H9 (cell line): Measurements from ENCODE around the gene ACRV1. TPM values are rescaled to one million over a fixed set of nuclear protein-coding genes. Genes with fewer than 3 reads are reported as not detected.

Source experiments
- DNase-seq: peaks from one replicate; pipeline ENCODE4 v3.0.0-alpha.2; 2017
- H2AFZ ChIP-seq: one replicate; pipeline ENCODE4 v1.6.1; 2013; ENCODE audit warnings: mild to moderate bottlenecking, low read length, control low read depth, moderate library complexity
- H2AK5ac ChIP-seq: 2 replicates; pipeline ENCODE4 v1.6.1; 2013; ENCODE audit warnings: low read length, control low read depth, mixed read lengths; ENCODE audit not compliant: insufficient read length
- H2BK120ac ChIP-seq: one replicate; pipeline ENCODE4 v1.6.1; 2013; ENCODE audit warnings: low read depth, mild to moderate bottlenecking, low read length, control low read depth, inconsistent platforms; ENCODE audit not compliant: poor library complexity, severe bottlenecking
- H2BK12ac ChIP-seq: 2 replicates; pipeline ENCODE4 v1.6.1; 2013; ENCODE audit warnings: low read length, control low read depth, mixed read lengths, low read depth; ENCODE audit not compliant: insufficient read length
- H2BK15ac ChIP-seq: 2 replicates; pipeline ENCODE4 v1.6.1; 2013; ENCODE audit warnings: low read depth, low read length, control low read depth
- H2BK20ac ChIP-seq: one replicate; pipeline ENCODE4 v1.6.1; 2013; ENCODE audit warnings: low read depth, mild to moderate bottlenecking, low read length, control low read depth, inconsistent platforms; ENCODE audit not compliant: poor library complexity, severe bottlenecking
- H2BK5ac ChIP-seq: 2 replicates; pipeline ENCODE4 v1.6.1; 2013; ENCODE audit warnings: low read length, control low read depth, mixed read lengths; ENCODE audit not compliant: insufficient read length
- H3K14ac ChIP-seq: 2 replicates; pipeline ENCODE4 v1.6.1; 2013; ENCODE audit warnings: low read length, control low read depth; ENCODE audit not compliant: insufficient read depth
- H3K18ac ChIP-seq: 2 replicates; pipeline ENCODE4 v1.6.1; 2013; ENCODE audit warnings: low read depth, mild to moderate bottlenecking, mixed read lengths, low read length, control low read depth; ENCODE audit not compliant: insufficient read length
- H3K23ac ChIP-seq: 2 replicates; pipeline ENCODE4 v1.6.1; 2013; ENCODE audit warnings: low read length, control low read depth, mixed read lengths, low read depth; ENCODE audit not compliant: insufficient read length
- H3K23me2 ChIP-seq: 2 replicates; pipeline ENCODE4 v1.6.1; 2013; ENCODE audit warnings: low read depth, mild to moderate bottlenecking, mixed read lengths, low read length, control low read depth; ENCODE audit not compliant: insufficient read length, poor library complexity, severe bottlenecking
- H3K27ac ChIP-seq: 2 replicates; pipeline ENCODE4 v1.5.1; 2013; ENCODE audit warnings: low read length, control low read depth, mixed read lengths, low read depth; ENCODE audit not compliant: insufficient read length
- H3K27me3 ChIP-seq: 2 replicates; pipeline ENCODE4 v1.6.1; 2013; ENCODE audit warnings: low read length, control low read depth, inconsistent platforms; ENCODE audit not compliant: insufficient read depth
- H3K4ac ChIP-seq: 2 replicates; pipeline ENCODE4 v1.6.1; 2013; ENCODE audit warnings: low read depth, mild to moderate bottlenecking, control low read depth, inconsistent platforms, low read length, moderate library complexity
- H3K4me1 ChIP-seq: 2 replicates; pipeline ENCODE4 v1.6.1; 2013; ENCODE audit warnings: low read length, control low read depth, inconsistent platforms; ENCODE audit not compliant: insufficient read depth
- H3K4me2 ChIP-seq: 2 replicates; pipeline ENCODE4 v1.6.1; 2013; ENCODE audit warnings: low read length, control low read depth, mixed read lengths; ENCODE audit not compliant: insufficient read length, insufficient read depth
- H3K56ac ChIP-seq: 2 replicates; pipeline ENCODE4 v1.6.1; 2013; ENCODE audit warnings: low read depth, mild to moderate bottlenecking, mixed read lengths, low read length, control low read depth; ENCODE audit not compliant: insufficient read length
- H3K79me1 ChIP-seq: 2 replicates; pipeline ENCODE4 v1.6.1; 2013; ENCODE audit warnings: low read depth, mild to moderate bottlenecking, moderate library complexity, low read length, control low read depth, inconsistent platforms; ENCODE audit not compliant: insufficient read depth, poor library complexity, severe bottlenecking
- H3K79me2 ChIP-seq: 2 replicates; pipeline ENCODE4 v1.6.1; 2013; ENCODE audit warnings: low read length, control low read depth, inconsistent platforms; ENCODE audit not compliant: insufficient read depth
- H3K9ac ChIP-seq: 2 replicates; pipeline ENCODE4 v1.6.1; 2013; ENCODE audit warnings: low read length, control low read depth, mixed read lengths; ENCODE audit not compliant: insufficient read length; ENCODE audit errors: extremely low read depth
- H3K9me3 ChIP-seq: one replicate; pipeline ENCODE4 v1.6.1; 2013; ENCODE audit warnings: low read depth, low read length, inconsistent platforms; ENCODE audit not compliant: control insufficient read depth
- H3T11ph ChIP-seq: one replicate; pipeline ENCODE4 v1.6.1; 2013; ENCODE audit warnings: mild to moderate bottlenecking, low read length, control low read depth, inconsistent platforms
- H4K20me1 ChIP-seq: one replicate; pipeline ENCODE4 v1.6.1; 2013; ENCODE audit not compliant: control insufficient read depth, insufficient read length, insufficient read depth
- H4K5ac ChIP-seq: 2 replicates; pipeline ENCODE4 v1.6.1; 2013; ENCODE audit warnings: low read depth, mild to moderate bottlenecking, mixed read lengths, low read length, control low read depth; ENCODE audit not compliant: insufficient read length
- H4K8ac ChIP-seq: replicated peaks from 2 replicates; pipeline ENCODE4 v1.6.1; 2013; ENCODE audit warnings: low read length, control low read depth, mixed read lengths, low read depth; ENCODE audit not compliant: insufficient read length
- H4K91ac ChIP-seq: 2 replicates; pipeline ENCODE4 v1.6.1; 2013; ENCODE audit warnings: low read depth, mild to moderate bottlenecking, moderate library complexity, mixed read lengths, low read length, control low read depth; ENCODE audit not compliant: insufficient read length
- H3K27ac Mint-ChIP-seq, 3 experiments: 2 replicates in 2 of 3; 3 replicates in 1 of 3; pipeline ENCODE4 v1.8.0; 2020 to 2021; ENCODE audit warnings: mixed read lengths in 3 of 3, mild to moderate bottlenecking in 1 of 3, moderate library complexity in 1 of 3
- H3K27me3 Mint-ChIP-seq: 2 replicates; pipeline ENCODE4 v1.8.0; 2021; ENCODE audit warnings: low read depth, mild to moderate bottlenecking, moderate library complexity, mixed read lengths
- H3K36me3 Mint-ChIP-seq, 3 experiments: 2 replicates in 2 of 3; 3 replicates in 1 of 3; pipeline ENCODE4 v1.8.0; 2020 to 2021; ENCODE audit warnings: low read depth in 3 of 3, mixed read lengths in 3 of 3; ENCODE audit not compliant: insufficient read depth in 1 of 3
- H3K4me1 Mint-ChIP-seq, 2 experiments: 2 replicates each; pipeline ENCODE4 v1.8.0; 2020; ENCODE audit warnings: mixed read lengths in 2 of 2
- H3K4me3 Mint-ChIP-seq, 2 experiments: 2 replicates in 1 of 2; 3 replicates in 1 of 2; pipeline ENCODE4 v1.8.0; 2020 to 2021; ENCODE audit warnings: mild to moderate bottlenecking in 2 of 2, mixed read lengths in 2 of 2, moderate library complexity in 1 of 2
- H3K9me3 Mint-ChIP-seq, 2 experiments: 2 replicates in 1 of 2; 3 replicates in 1 of 2; pipeline ENCODE4 v1.8.0; 2020; ENCODE audit warnings: mild to moderate bottlenecking in 2 of 2, mixed read lengths in 2 of 2, moderate library complexity in 1 of 2
- WGBS: extraction: QIAGEN DNeasy Blood & Tissue Kit; methylation state at CpG from one replicate; pipeline ENCODE4 v1.1.7; 2013; ENCODE audit warnings: missing lambda C conversion rate, low lambda C conversion rate, mixed read lengths; ENCODE audit not compliant: insufficient read length; ENCODE audit errors: extremely low coverage; 5-methylcytosine and 5-hydroxymethylcytosine counted together
- total RNA-seq: library from RNA; stranded (reverse); gene quantifications from 2 replicates; pipeline ENCODE4 v1.2.1, GENCODE V29; 2021
- TF ChIP-seq, protein P1 (sequence below): fragments of 200-600 bp; sonication (generic); conservative IDR thresholded peaks from 3 replicates; pipeline ENCODE4 v1.8.0; 2021; ENCODE audit warnings: antibody characterized with exemption, mild to moderate bottlenecking

ACRV1 gene
- total RNA-seq, 1 experiment from 2014 or later = not detected

DNA sequence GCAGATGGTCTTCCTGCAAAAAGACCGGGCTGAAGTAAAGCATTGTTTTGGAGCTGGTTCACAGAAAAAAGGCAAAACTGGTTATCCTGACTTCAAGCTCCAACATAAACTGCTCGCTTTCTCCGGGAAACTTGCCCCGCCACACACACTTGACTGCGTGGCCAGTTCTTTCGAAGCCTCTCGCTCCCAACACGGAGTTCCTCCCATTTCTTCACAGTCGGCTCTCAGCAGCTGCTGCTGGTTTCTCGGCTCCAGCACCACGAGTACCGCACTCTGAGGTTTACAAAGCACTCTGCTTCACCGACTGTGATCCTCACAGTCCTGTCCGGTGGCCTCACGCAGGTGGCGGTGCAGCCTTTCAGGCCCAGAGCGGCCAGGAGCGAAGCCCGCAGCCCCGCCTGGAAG, 55.4 kb downstream of the ACRV1 start:
- Histone ChIP-seq H3T11ph (no peak overlapping the region), H4K20me1 (no peaks in the 10 kb centered on the region), H2AFZ (no peak overlapping the region), H2BK20ac (no peak overlapping the region), H4K5ac (peak overlapping the region; percentile 45), H3K23ac (no peak overlapping the region), H2AK5ac (no peak overlapping the region), H3K4me1 (no peaks in the 10 kb centered on the region), H3K4me2 (peak overlapping the region; percentile 91), H3K4ac (no peak overlapping the region), H2BK15ac (no peak overlapping the region), H3K18ac (peak overlapping the region; percentile 74), H3K27ac (peak overlapping the region; percentile 91), H3K9me3 (no peaks in the 10 kb centered on the region), H3K27me3 (no peaks in the 10 kb centered on the region), H3K9ac (peak overlapping the region; percentile 98), H2BK120ac (no peak overlapping the region), H3K14ac (peak overlapping the region; percentile 96), H4K91ac (no peak overlapping the region), H3K79me2 (peaks cover 3% of the 10 kb centered on the region; the same call in 1 of the 2 replicates), H3K23me2 (no peaks in the 10 kb centered on the region), H3K56ac (peak overlapping the region; percentile 52), H2BK12ac (no peak overlapping the region), H3K79me1 (no peaks in the 10 kb centered on the region), H2BK5ac (no peak overlapping the region), H4K8ac (no peak overlapping the region)
- Mint-ChIP-seq H3K4me1 (peaks cover 14 to 16% of the 10 kb centered on the region in 2 experiments), H3K27me3 (no peaks in the 10 kb centered on the region), H3K36me3 (peaks cover 11 to 47% (median 46%) of the 10 kb centered on the region in 3 experiments), H3K4me3 (peak overlapping the region; percentile 86 to 93), H3K27ac (peak overlapping the region; percentile 99 to 100 (median 100)), H3K9me3 (no peaks in the 10 kb centered on the region)
- TF ChIP-seq, protein P1, sequence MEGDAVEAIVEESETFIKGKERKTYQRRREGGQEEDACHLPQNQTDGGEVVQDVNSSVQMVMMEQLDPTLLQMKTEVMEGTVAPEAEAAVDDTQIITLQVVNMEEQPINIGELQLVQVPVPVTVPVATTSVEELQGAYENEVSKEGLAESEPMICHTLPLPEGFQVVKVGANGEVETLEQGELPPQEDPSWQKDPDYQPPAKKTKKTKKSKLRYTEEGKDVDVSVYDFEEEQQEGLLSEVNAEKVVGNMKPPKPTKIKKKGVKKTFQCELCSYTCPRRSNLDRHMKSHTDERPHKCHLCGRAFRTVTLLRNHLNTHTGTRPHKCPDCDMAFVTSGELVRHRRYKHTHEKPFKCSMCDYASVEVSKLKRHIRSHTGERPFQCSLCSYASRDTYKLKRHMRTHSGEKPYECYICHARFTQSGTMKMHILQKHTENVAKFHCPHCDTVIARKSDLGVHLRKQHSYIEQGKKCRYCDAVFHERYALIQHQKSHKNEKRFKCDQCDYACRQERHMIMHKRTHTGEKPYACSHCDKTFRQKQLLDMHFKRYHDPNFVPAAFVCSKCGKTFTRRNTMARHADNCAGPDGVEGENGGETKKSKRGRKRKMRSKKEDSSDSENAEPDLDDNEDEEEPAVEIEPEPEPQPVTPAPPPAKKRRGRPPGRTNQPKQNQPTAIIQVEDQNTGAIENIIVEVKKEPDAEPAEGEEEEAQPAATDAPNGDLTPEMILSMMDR = no peak
- no peak for DNase-seq
- no CpG with 5 or more reads among the region's 20 CpGs for WGBS
